Measurements from ENCODE around the gene PRPF18.

DNA sequence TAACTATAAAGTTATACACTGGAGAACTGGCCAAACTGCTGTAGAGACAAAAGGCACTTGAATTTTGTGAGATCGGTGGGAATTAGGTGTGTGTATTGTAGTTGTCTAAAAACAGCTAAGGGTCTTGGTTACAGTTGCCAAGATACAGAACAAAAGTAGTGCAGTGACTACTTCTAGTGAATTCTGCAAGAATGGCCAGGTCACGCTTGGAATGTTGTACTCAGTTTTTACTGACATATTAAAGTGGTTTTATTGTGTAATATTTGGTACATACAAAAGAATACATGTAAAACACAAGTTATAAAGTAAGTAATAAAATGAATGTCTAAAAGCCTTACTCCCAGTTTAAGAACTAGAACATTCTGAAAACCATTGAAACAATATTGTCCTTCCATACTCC is 42.4 kb downstream of the PRPF18 start:
- TF ChIP-seq ZNF274 (IDR thresholded peaks at IDR 0.05; ENCODE audit: low read depth, low read length) (no peak), YY1 (IDR thresholded peaks at IDR 0.05; ENCODE audit: insufficient read depth, insufficient read length) (no peak), SUZ12 (IDR thresholded peaks at IDR 0.05; ENCODE audit: extremely low read depth, insufficient read depth, insufficient read length) (no peak)

Data from NT2/D1 (cell line).